ENCODE data around the gene PDE8B.

PDE8B gene

GRCh38 chr5:77304388-77304787 lies 93.9 kb downstream of the PDE8B start:
- no peak for TF ChIP-seq GATA2 (IDR thresholded peaks at IDR 0.05; ENCODE audit: low read depth, low read length)
- TF ChIP-seq GATA3 (IDR thresholded peaks at IDR 0.05; ENCODE audit: low read depth, low read length): no peak

GRCh38 chr5:77305222-77305846 lies 94.9 kb downstream of the PDE8B start:
- no peak for TF ChIP-seq GATA2 (IDR thresholded peaks at IDR 0.05; ENCODE audit: low read depth, low read length)
- TF ChIP-seq GATA3 (IDR thresholded peaks at IDR 0.05; ENCODE audit: low read depth, low read length): no peak

GRCh38 chr5:77305956-77306355 lies 95.5 kb downstream of the PDE8B start:
- TF ChIP-seq GATA2 (IDR thresholded peaks at IDR 0.05; ENCODE audit: low read depth, low read length): no peak
- no peak for TF ChIP-seq GATA3 (IDR thresholded peaks at IDR 0.05; ENCODE audit: low read depth, low read length)

GRCh38 chr5:77306531-77306930 lies 96.1 kb downstream of the PDE8B start:
- TF ChIP-seq GATA3 (IDR thresholded peaks at IDR 0.05; ENCODE audit: low read depth, low read length) (no peak), GATA2 (IDR thresholded peaks at IDR 0.05; ENCODE audit: low read depth, low read length) (no peak)

GRCh38 chr5:77308154-77308960 lies 97.9 kb downstream of the PDE8B start:
- TF ChIP-seq GATA2 (IDR thresholded peaks at IDR 0.05; ENCODE audit: low read depth, low read length) (no peak), GATA3 (IDR thresholded peaks at IDR 0.05; ENCODE audit: low read depth, low read length) (no peak)

- no peak for TF ChIP-seq GATA2 (IDR thresholded peaks at IDR 0.05; ENCODE audit: low read depth, low read length)
- TF ChIP-seq GATA3 (IDR thresholded peaks at IDR 0.05; ENCODE audit: low read depth, low read length): no peak
These were observed 98.7 kb downstream of the PDE8B start for GRCh38 chr5:77309140-77309539.

GRCh38 chr5:77310494-77311213 lies 100.2 kb downstream of the PDE8B start:
- no peak for TF ChIP-seq GATA2 (IDR thresholded peaks at IDR 0.05; ENCODE audit: low read depth, low read length)
- no peak for TF ChIP-seq GATA3 (IDR thresholded peaks at IDR 0.05; ENCODE audit: low read depth, low read length)

- TF ChIP-seq GATA2 (IDR thresholded peaks at IDR 0.05; ENCODE audit: low read depth, low read length) (no peak), GATA3 (IDR thresholded peaks at IDR 0.05; ENCODE audit: low read depth, low read length) (no peak)
These were observed 100.7 kb downstream of the PDE8B start for GRCh38 chr5:77311214-77311571.

- TF ChIP-seq GATA2 (IDR thresholded peaks at IDR 0.05; ENCODE audit: low read depth, low read length): no peak
- TF ChIP-seq GATA3 (IDR thresholded peaks at IDR 0.05; ENCODE audit: low read depth, low read length): no peak
These were observed 101.9 kb downstream of the PDE8B start for GRCh38 chr5:77312413-77312812.

GRCh38 chr5:77316871-77317661 lies 106.6 kb downstream of the PDE8B start:
- TF ChIP-seq GATA3 (IDR thresholded peaks at IDR 0.05; ENCODE audit: low read depth, low read length): no peak
- no peak for TF ChIP-seq GATA2 (IDR thresholded peaks at IDR 0.05; ENCODE audit: low read depth, low read length)

- TF ChIP-seq GATA2 (IDR thresholded peaks at IDR 0.05; ENCODE audit: low read depth, low read length): no peak
- TF ChIP-seq GATA3 (IDR thresholded peaks at IDR 0.05; ENCODE audit: low read depth, low read length): no peak
These were observed 107.6 kb downstream of the PDE8B start for GRCh38 chr5:77318060-77318459.

GRCh38 chr5:77319117-77319804 lies 108.8 kb downstream of the PDE8B start:
- TF ChIP-seq GATA2 (IDR thresholded peaks at IDR 0.05; ENCODE audit: low read depth, low read length) (no peak), GATA3 (IDR thresholded peaks at IDR 0.05; ENCODE audit: low read depth, low read length) (no peak)

GRCh38 chr5:77321793-77322394 lies 111.4 kb downstream of the PDE8B start:
- TF ChIP-seq GATA3 (IDR thresholded peaks at IDR 0.05; ENCODE audit: low read depth, low read length) (no peak), GATA2 (IDR thresholded peaks at IDR 0.05; ENCODE audit: low read depth, low read length) (no peak)

Measured in SH-SY5Y (cell line).